ENCODE data around the gene NEURL2.

DNA sequence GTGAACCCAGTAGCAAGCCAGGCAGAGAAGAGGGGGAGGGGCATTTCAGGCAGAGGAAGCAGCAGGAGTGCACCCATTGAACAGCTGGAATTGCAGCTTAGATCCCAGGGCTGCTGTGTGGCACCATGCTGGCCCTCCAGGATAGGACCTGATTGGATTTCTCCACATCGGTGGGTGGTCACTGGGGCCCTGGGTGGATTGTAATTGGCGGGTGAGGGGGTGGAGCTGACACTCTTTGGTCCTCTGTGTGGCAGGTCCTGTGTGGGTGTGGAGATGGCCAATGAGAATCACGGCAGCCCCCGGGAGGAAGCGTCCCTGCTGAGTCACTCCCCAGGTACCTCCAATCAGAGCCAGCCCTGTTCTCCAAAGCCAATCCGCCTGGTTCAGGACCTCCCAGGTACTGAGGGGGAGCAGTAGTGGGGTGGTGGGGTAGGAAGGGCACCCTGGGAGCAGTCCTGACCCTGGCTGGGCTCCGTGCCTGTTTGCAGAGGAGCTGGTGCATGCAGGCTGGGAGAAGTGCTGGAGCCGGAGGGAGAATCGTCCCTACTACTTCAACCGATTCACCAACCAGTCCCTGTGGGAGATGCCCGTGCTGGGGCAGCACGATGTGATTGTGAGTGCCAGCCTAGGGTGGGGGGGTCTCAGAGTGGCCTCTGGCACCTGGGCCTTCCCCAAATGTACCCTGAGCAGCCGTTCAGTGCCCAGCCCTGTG lies 47.9 kb upstream of the NEURL2 start:
- TF ChIP-seq POLR2AphosphoS5 (IDR thresholded peaks at IDR 0.05; ENCODE audit: low read depth, low read length), result peak; percentile 40; the same call in 1 of the 2 replicates
- peak; percentile 24; the same call in 1 of the 2 replicates for TF ChIP-seq POLR2A (IDR thresholded peaks at IDR 0.05; ENCODE audit: low read depth, low read length)
- TF ChIP-seq TAF1 (IDR thresholded peaks at IDR 0.05; ENCODE audit: borderline replicate concordance, low read depth, low read length), result no peak

Measured in GM12892 (cell line).